Thoracic aorta (tissue), 2 donors: Measurements from ENCODE around the gene NFE2L1. TPM values are rescaled to one million over a fixed set of nuclear protein-coding genes. Genes with fewer than 3 reads are reported as not detected.
"Not testable (repeated sequence)": the region's sequence is repeated elsewhere in the genome, so short reads cannot be mapped to it uniquely, and the experiment has no call there.

ENCODE experiments used
- ATAC-seq: fragments of 150-250 bp; one replicate; pipeline ENCODE4 v1.8.0; 2017; ENCODE audit warnings: low read depth; ENCODE audit not compliant: insufficient number of reproducible peaks, low FRiP score
- DNase-seq: peaks from one replicate; pipeline ENCODE4 v3.0.0-alpha.2; 2020; ENCODE audit warnings: low spot score
- H3K27ac ChIP-seq, 2 donors: fragments of 200-600 bp; sonication (generic); 1 replicate in 1 of 2; 2 replicates in 1 of 2; pipeline ENCODE4 v1.5.1; 2016; ENCODE audit warnings: mild to moderate bottlenecking in 2 of 2, moderate library complexity in 2 of 2
- H3K27me3 ChIP-seq: fragments of 200-600 bp; sonication (generic); replicated peaks from 2 replicates; pipeline ENCODE4 v1.6.0; 2016; ENCODE audit warnings: mild to moderate bottlenecking; ENCODE audit not compliant: insufficient read depth
- H3K36me3 ChIP-seq: fragments of 200-600 bp; sonication (generic); one replicate; pipeline ENCODE4 v1.5.1; 2016
- H3K4me1 ChIP-seq, 2 donors: fragments of 200-600 bp; sonication (generic); 1 replicate in 1 of 2; 2 replicates in 1 of 2; pipeline versions ENCODE4 v1.5.1 to v1.6.0; 2016; ENCODE audit warnings: low read depth in 2 of 2, mild to moderate bottlenecking in 1 of 2; ENCODE audit not compliant: control insufficient read depth in 1 of 2
- H3K4me3 ChIP-seq: fragments of 200-600 bp; sonication (generic); 2 replicates; pipeline ENCODE4 v1.5.1; 2016; ENCODE audit warnings: mild to moderate bottlenecking
- H3K9me3 ChIP-seq: fragments of 200-600 bp; sonication (generic); 2 replicates; pipeline ENCODE4 v1.5.1; 2016
- CTCF ChIP-seq: fragments of 200-600 bp; sonication (generic); IDR thresholded peaks from one replicate; pipeline ENCODE4 v1.5.1; 2019; ENCODE audit warnings: antibody characterized with exemption
- total RNA-seq, 2 donors: library from RNA; depleted of rRNA; stranded (reverse); fragments of >200 nt; gene quantifications; one replicate each; pipeline versions ENCODE4 v1.1.0 to v1.2.3, GENCODE V29; 2016

Gene NFE2L1
- total RNA-seq, 2 donors from 2014 or later, result 131 to 155 TPM

GRCh38 chr17:48016112-48016511, 32.0 kb upstream of the NFE2L1 start:
- Histone ChIP-seq H3K4me3 (no peak overlapping the region), H3K36me3 (no peaks in the 10 kb centered on the region), H3K9me3 (no peaks in the 10 kb centered on the region), H3K4me1 (peaks cover 4 to 28% of the 10 kb centered on the region in 2 donors), H3K27ac (no peak overlapping the region), H3K27me3 (no peaks in the 10 kb centered on the region)
- ATAC-seq (no peak), DNase-seq (no peak)
- no peak for TF ChIP-seq CTCF

GRCh38 chr17:48017817-48018158, 30.4 kb upstream of the NFE2L1 start:
- H3K9me3 ChIP-seq, H3K27ac ChIP-seq, H3K4me3 ChIP-seq, H3K27me3 ChIP-seq, ATAC-seq, DNase-seq, H3K36me3 ChIP-seq: not testable (repeated sequence)
- H3K4me1 ChIP-seq, result peaks cover 0 to 14% of the 10 kb centered on the region in 2 donors

- TF ChIP-seq CTCF, result no peak
- Histone ChIP-seq H3K36me3 (no peaks in the 10 kb centered on the region), H3K4me3 (no peak overlapping the region), H3K27me3 (no peaks in the 10 kb centered on the region), H3K4me1 (peaks cover 19 to 35% of the 10 kb centered on the region in 2 donors), H3K27ac (no peak overlapping the region), H3K9me3 (no peaks in the 10 kb centered on the region)
- DNase-seq (no peak), ATAC-seq (no peak)
Measured at GRCh38 chr17:48021934-48022333, 26.2 kb upstream of the NFE2L1 start.

- no peaks in the 10 kb centered on the region for H3K27me3 ChIP-seq
- no peak for DNase-seq
- no peaks in the 10 kb centered on the region for H3K36me3 ChIP-seq
- no peak for TF ChIP-seq CTCF
- peak overlapping the region in 1 of 2 donors; percentile 84 for H3K27ac ChIP-seq
- H3K9me3 ChIP-seq, result no peaks in the 10 kb centered on the region
- no peak for ATAC-seq
- peak overlapping the region; percentile 74 for H3K4me3 ChIP-seq
- H3K4me1 ChIP-seq, result peaks cover 19 to 36% of the 10 kb centered on the region in 2 donors
Measured at GRCh38 chr17:48022901-48023300, 25.3 kb upstream of the NFE2L1 start.

- Histone ChIP-seq H3K27me3 (no peaks in the 10 kb centered on the region), H3K4me1 (peaks cover 19 to 36% of the 10 kb centered on the region in 2 donors), H3K36me3 (no peaks in the 10 kb centered on the region), H3K9me3 (no peaks in the 10 kb centered on the region), H3K4me3 (peak overlapping the region; percentile 74), H3K27ac (peak overlapping the region; percentile 84 to 88)
- ATAC-seq (no peak), DNase-seq (peak; percentile 71)
- TF ChIP-seq CTCF, result peak; percentile 59
Measured at GRCh38 chr17:48023400-48024148, 24.6 kb upstream of the NFE2L1 start.
